HCT116 (cell line): ENCODE measurements around the gene KBTBD13. TPM values are rescaled to one million over a fixed set of nuclear protein-coding genes. Genes with fewer than 3 reads are reported as not detected.

Experiments used
- ATAC-seq: fragments of 200-7000 bp; cut with Tn5 transposase; 2 replicates; pipeline ENCODE4 v1.9.1; 2020; ENCODE audit warnings: mild to moderate bottlenecking, moderate library complexity
- BruUV-seq: library from RNA; stranded (reverse); fragments of 400-500 nt; replicated peaks from 2 replicates; lab custom pipeline; 2021; lab: Mats Ljungman, UMichigan
- CTCF ChIA-PET: fragments of 300-600 bp; sonication (Branson Sonifier 250); formaldehyde crosslinking; loops from one replicate; lab custom pipeline; 2021; ENCODE audit warnings: antibody characterized with exemption; lab: Charles Lee
- POLR2A ChIA-PET: fragments of 300-600, 350-600 bp; sonication (Branson Sonifier 250); formaldehyde crosslinking; loops from one replicate; lab custom pipeline; 2021; ENCODE audit warnings: antibody characterized with exemption; lab: Charles Lee
- RAD21 ChIA-PET, 2 experiments: fragments of 300-600 bp; sonication (Branson Sonifier 250); formaldehyde crosslinking; loops; one replicate each; lab custom pipeline; 2023; ENCODE audit warnings: low total read pairs in 2 of 2; ENCODE audit not compliant: uncharacterized antibody in 2 of 2, unreplicated experiment in 2 of 2, low non-redundant PET in 1 of 2; lab: Charles Lee
- DNase-seq: peaks from one replicate; pipeline ENCODE4 v3.0.0-alpha.2; 2010; ENCODE audit warnings: low read depth, low spot score
- H2AFZ ChIP-seq: fragments of 200-600 bp; shearing (Covaris generic), sonication (generic); 2 replicates; pipeline ENCODE4 v1.6.1; 2017; ENCODE audit warnings: low read depth, mixed run types, mixed read lengths, antibody characterized with exemption, low read length; ENCODE audit not compliant: poor library complexity, severe bottlenecking
- H3K27ac ChIP-seq: 2 replicates; pipeline ENCODE4 v1.5.1; 2012; ENCODE audit warnings: low read depth, low read length
- H3K27me3 ChIP-seq: fragments of 200-600 bp; sonication (generic); 2 replicates; pipeline ENCODE4 v1.6.1; 2016; ENCODE audit warnings: mixed run types, low read length, mixed read lengths; ENCODE audit not compliant: insufficient read depth
- H3K36me3 ChIP-seq, 2 experiments: fragments of 200-500 bp in 1 of 2; fragments of 200-600 bp in 1 of 2; sonication (Bioruptor generic) in 1 of 2; sonication (generic) in 1 of 2; 2 replicates each; pipeline versions ENCODE4 v1.5.1 to v1.6.1; 2014 to 2016; ENCODE audit warnings: low read length in 2 of 2, inconsistent platforms in 1 of 2, mixed read lengths in 1 of 2, mixed run types in 1 of 2; ENCODE audit not compliant: insufficient read depth in 2 of 2, control insufficient read depth in 1 of 2
- H3K4me1 ChIP-seq, 2 experiments: fragments of 200-600 bp in 1 of 2; sonication (generic) in 1 of 2; 2 replicates each; pipeline versions ENCODE4 v1.5.1 to v1.6.1; 2012 to 2017; ENCODE audit warnings: low read length in 2 of 2, inconsistent platforms in 1 of 2, mild to moderate bottlenecking in 1 of 2, mixed read lengths in 1 of 2, mixed run types in 1 of 2, moderate library complexity in 1 of 2; ENCODE audit not compliant: insufficient read depth in 2 of 2, control insufficient read depth in 1 of 2
- H3K4me2 ChIP-seq: fragments of 200-600 bp; sonication (generic); 2 replicates; pipeline ENCODE4 v1.6.1; 2017; ENCODE audit warnings: mixed run types, low read length, mixed read lengths
- H3K4me3 ChIP-seq, 2 experiments: fragments of 200-600 bp in 1 of 2; sonication (generic) in 1 of 2; replicated peaks in 1 of 2; 2 replicates each; pipeline ENCODE4 v1.5.1; 2011 to 2016; ENCODE audit warnings: low read length in 2 of 2, control low read depth in 1 of 2, low read depth in 1 of 2, mild to moderate bottlenecking in 1 of 2, mixed read lengths in 1 of 2, mixed run types in 1 of 2
- H3K79me2 ChIP-seq: fragments of 200-600 bp; sonication (generic); 2 replicates; pipeline ENCODE4 v1.6.1; 2017; ENCODE audit warnings: mild to moderate bottlenecking, mixed run types, low read length, moderate library complexity, mixed read lengths; ENCODE audit not compliant: insufficient read depth
- H3K9ac ChIP-seq: fragments of 200-600 bp; sonication (generic); 2 replicates; pipeline ENCODE4 v1.6.1; 2016; ENCODE audit warnings: low read length, mixed read lengths
- H3K9me2 ChIP-seq: fragments of 200-600 bp; sonication (generic), shearing (Covaris generic); 2 replicates; pipeline ENCODE4 v1.6.1; 2017; ENCODE audit warnings: mixed run types, mild to moderate bottlenecking, moderate library complexity; ENCODE audit not compliant: insufficient read depth
- H3K9me3 ChIP-seq, 2 experiments: fragments of 200-500 bp in 1 of 2; fragments of 200-600 bp in 1 of 2; sonication (Bioruptor generic) in 1 of 2; sonication (generic) in 1 of 2; 2 replicates each; pipeline ENCODE4 v1.6.1; 2014 to 2017; ENCODE audit warnings: low read length in 2 of 2, mixed read lengths in 2 of 2, inconsistent platforms in 1 of 2, low read depth in 1 of 2, mild to moderate bottlenecking in 1 of 2, mixed run types in 1 of 2, moderate library complexity in 1 of 2; ENCODE audit not compliant: control insufficient read depth in 1 of 2, insufficient read depth in 1 of 2
- H4K20me1 ChIP-seq: fragments of 200-600 bp; sonication (generic), shearing (Covaris generic); 2 replicates; pipeline ENCODE4 v1.6.1; 2017; ENCODE audit warnings: mixed run types, mild to moderate bottlenecking, moderate library complexity; ENCODE audit not compliant: insufficient read depth
- CBX3 ChIP-seq: IDR thresholded peaks from 2 replicates; pipeline ENCODE4 v1.6.1; 2012; ENCODE audit warnings: low read depth
- CEBPB ChIP-seq: IDR thresholded peaks from 2 replicates; pipeline ENCODE4 v1.6.1; 2012; ENCODE audit warnings: low read depth
- EGR1 ChIP-seq: IDR thresholded peaks from 2 replicates; pipeline ENCODE4 v1.6.1; 2012; ENCODE audit warnings: low read depth
- ELF1 ChIP-seq: IDR thresholded peaks from 2 replicates; pipeline ENCODE4 v1.6.1; 2012; ENCODE audit warnings: low read depth, borderline replicate concordance
- EZH2 ChIP-seq: fragments of 200-600 bp; sonication (generic); IDR thresholded peaks from 2 replicates; pipeline ENCODE4 v1.6.1; 2017; ENCODE audit warnings: antibody characterized with exemption, mixed run types
- EZH2phosphoT487 ChIP-seq: fragments of 200-600 bp; IDR thresholded peaks from 2 replicates; pipeline ENCODE4 v1.6.1; 2018; ENCODE audit warnings: antibody characterized with exemption, borderline replicate concordance
- FOSL1 ChIP-seq: IDR thresholded peaks from 2 replicates; pipeline ENCODE4 v1.6.1; 2012; ENCODE audit warnings: low read depth
- JUND ChIP-seq: IDR thresholded peaks from 2 replicates; pipeline ENCODE4 v1.6.1; 2012
- POLR2AphosphoS5 ChIP-seq: IDR thresholded peaks from 2 replicates; pipeline ENCODE4 v1.6.1; 2011; ENCODE audit warnings: mild to moderate bottlenecking, low read depth, low read length, moderate library complexity
- RAD21 ChIP-seq: IDR thresholded peaks from 2 replicates; pipeline ENCODE4 v1.6.1; 2012; ENCODE audit warnings: low read depth, mild to moderate bottlenecking
- SP1 ChIP-seq: IDR thresholded peaks from 2 replicates; pipeline ENCODE4 v1.6.1; 2012; ENCODE audit warnings: low read depth
- SRF ChIP-seq: IDR thresholded peaks from 2 replicates; pipeline ENCODE4 v1.6.1; 2012; ENCODE audit warnings: low read depth
- TCF7L2 ChIP-seq: IDR thresholded peaks from 2 replicates; pipeline ENCODE4 v1.7.0; 2011; ENCODE audit warnings: borderline replicate concordance, inconsistent platforms; ENCODE audit not compliant: insufficient read depth, insufficient read length; ENCODE audit errors: extremely low read depth
- ZFX ChIP-seq: fragments of 450-650 bp; IDR thresholded peaks from 2 replicates; pipeline ENCODE4 v1.6.1; 2017
- ZNF274 ChIP-seq: fragments of 200-500 bp; sonication (Bioruptor generic); IDR thresholded peaks from 2 replicates; pipeline ENCODE4 v1.6.1; 2014; ENCODE audit warnings: mild to moderate bottlenecking, low read depth, low read length, inconsistent platforms
- intact Hi-C: fragments of 100-400 bp; cut with micrococcal nuclease; formaldehyde crosslinking; loops from 2 replicates; pipeline ENCODE4 v1.10.0; 2022
- total RNA-seq: library from RNA; stranded (reverse); gene quantifications from one replicate; pipeline ENCODE4 v1.2.1, GENCODE V29; 2021; ENCODE audit not compliant: unreplicated experiment
- TF ChIP-seq, protein P1 (sequence below): IDR thresholded peaks from 2 replicates; pipeline ENCODE4 v1.6.1; 2012
- TF ChIP-seq, protein P2 (sequence below), 3 experiments: fragments of 200-600 bp in 1 of 3; sonication (generic) in 1 of 3; IDR thresholded peaks in 2 of 3; conservative IDR thresholded peaks in 1 of 3; 2 replicates each; pipeline ENCODE4 v1.5.1; 2012 to 2017; ENCODE audit warnings: low read depth in 2 of 3, low read length in 2 of 3, antibody characterized with exemption in 1 of 3, borderline replicate concordance in 1 of 3, control low read depth in 1 of 3, mild to moderate bottlenecking in 1 of 3, mixed read lengths in 1 of 3, mixed run types in 1 of 3, moderate library complexity in 1 of 3; ENCODE audit not compliant: insufficient read depth in 1 of 3
- TF ChIP-seq, protein P3 (sequence below): IDR thresholded peaks from 2 replicates; pipeline ENCODE4 v1.6.1; 2012
- TF ChIP-seq, protein P4 (sequence below): IDR thresholded peaks from 2 replicates; pipeline ENCODE4 v1.6.1; 2012; ENCODE audit warnings: low read depth
- TF ChIP-seq, protein P5 (sequence below): IDR thresholded peaks from 2 replicates; pipeline ENCODE4 v1.6.1; 2011; ENCODE audit warnings: mild to moderate bottlenecking, low read length, moderate library complexity; ENCODE audit not compliant: insufficient replicate concordance; ENCODE audit errors: extremely low read depth

Gene KBTBD13
- total RNA-seq, 1 experiment from 2014 or later, result not detected

DNA sequence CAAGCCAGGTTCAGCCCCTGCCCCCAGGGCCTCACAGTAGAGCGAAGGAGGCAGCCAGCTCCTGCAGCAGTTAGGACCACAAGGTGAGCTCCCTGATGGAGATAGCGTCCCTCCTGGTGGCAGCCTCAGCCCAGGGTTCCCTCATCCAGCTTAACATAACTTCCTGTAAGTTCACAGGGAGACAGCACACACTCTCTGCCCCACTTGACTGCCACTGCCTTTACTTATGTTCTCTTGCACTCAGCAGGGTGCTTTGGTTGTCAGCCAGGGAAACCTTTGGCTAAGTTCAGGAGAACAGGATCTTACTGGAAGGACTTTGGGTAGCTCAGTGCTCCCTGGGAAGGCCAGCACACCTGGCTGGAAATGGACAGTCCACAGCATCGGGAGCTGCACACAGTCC is 10.9 kb downstream of the KBTBD13 start:
- Histone ChIP-seq H3K79me2 (no peaks in the 10 kb centered on the region), H3K36me3 (no peaks in the 10 kb centered on the region), H3K9me3 (no peaks in the 10 kb centered on the region), H3K27ac (no peak overlapping the region), H3K4me1 (no peaks in the 10 kb centered on the region; a peak in 2 of 4 replicates), H3K9me2 (no peaks in the 10 kb centered on the region), H3K9ac (no peak overlapping the region), H2AFZ (no peak overlapping the region), H3K4me3 (no peak overlapping the region), H4K20me1 (no peaks in the 10 kb centered on the region), H3K27me3 (peaks cover 7% of the 10 kb centered on the region; the same call in 1 of the 2 replicates), H3K4me2 (no peak overlapping the region)
- no peak for DNase-seq
- BruUV-seq, result no TSS peak
- ATAC-seq, result no peak
- no peak for TF ChIP-seq EZH2phosphoT487
- no peak for TF ChIP-seq TCF7L2
- TF ChIP-seq SP1, result no peak
- no peak for TF ChIP-seq CEBPB
- TF ChIP-seq, protein P1, sequence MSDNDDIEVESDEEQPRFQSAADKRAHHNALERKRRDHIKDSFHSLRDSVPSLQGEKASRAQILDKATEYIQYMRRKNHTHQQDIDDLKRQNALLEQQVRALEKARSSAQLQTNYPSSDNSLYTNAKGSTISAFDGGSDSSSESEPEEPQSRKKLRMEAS, result no peak
- no peak for TF ChIP-seq ZFX
- TF ChIP-seq, protein P2, sequence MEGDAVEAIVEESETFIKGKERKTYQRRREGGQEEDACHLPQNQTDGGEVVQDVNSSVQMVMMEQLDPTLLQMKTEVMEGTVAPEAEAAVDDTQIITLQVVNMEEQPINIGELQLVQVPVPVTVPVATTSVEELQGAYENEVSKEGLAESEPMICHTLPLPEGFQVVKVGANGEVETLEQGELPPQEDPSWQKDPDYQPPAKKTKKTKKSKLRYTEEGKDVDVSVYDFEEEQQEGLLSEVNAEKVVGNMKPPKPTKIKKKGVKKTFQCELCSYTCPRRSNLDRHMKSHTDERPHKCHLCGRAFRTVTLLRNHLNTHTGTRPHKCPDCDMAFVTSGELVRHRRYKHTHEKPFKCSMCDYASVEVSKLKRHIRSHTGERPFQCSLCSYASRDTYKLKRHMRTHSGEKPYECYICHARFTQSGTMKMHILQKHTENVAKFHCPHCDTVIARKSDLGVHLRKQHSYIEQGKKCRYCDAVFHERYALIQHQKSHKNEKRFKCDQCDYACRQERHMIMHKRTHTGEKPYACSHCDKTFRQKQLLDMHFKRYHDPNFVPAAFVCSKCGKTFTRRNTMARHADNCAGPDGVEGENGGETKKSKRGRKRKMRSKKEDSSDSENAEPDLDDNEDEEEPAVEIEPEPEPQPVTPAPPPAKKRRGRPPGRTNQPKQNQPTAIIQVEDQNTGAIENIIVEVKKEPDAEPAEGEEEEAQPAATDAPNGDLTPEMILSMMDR (IDR thresholded peaks at IDR 0.05 in 2 of 3, conservative IDR thresholded peaks at IDR 0.05 in 1 of 3; ENCODE audit: borderline replicate concordance in 1 of 3, insufficient read depth in 1 of 3, low read depth in 2 of 3, low read length in 2 of 3), result no peak
- TF ChIP-seq CBX3, result no peak
- no peak for TF ChIP-seq RAD21
- no peak for TF ChIP-seq ZNF274
- TF ChIP-seq EGR1, result no peak
- TF ChIP-seq, protein P3, sequence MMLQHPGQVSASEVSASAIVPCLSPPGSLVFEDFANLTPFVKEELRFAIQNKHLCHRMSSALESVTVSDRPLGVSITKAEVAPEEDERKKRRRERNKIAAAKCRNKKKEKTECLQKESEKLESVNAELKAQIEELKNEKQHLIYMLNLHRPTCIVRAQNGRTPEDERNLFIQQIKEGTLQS, result no peak
- TF ChIP-seq SRF, result no peak
- no peak for TF ChIP-seq POLR2AphosphoS5
- no peak for TF ChIP-seq JUND
- no peak for TF ChIP-seq FOSL1
- no peak for TF ChIP-seq EZH2
- TF ChIP-seq, protein P4, sequence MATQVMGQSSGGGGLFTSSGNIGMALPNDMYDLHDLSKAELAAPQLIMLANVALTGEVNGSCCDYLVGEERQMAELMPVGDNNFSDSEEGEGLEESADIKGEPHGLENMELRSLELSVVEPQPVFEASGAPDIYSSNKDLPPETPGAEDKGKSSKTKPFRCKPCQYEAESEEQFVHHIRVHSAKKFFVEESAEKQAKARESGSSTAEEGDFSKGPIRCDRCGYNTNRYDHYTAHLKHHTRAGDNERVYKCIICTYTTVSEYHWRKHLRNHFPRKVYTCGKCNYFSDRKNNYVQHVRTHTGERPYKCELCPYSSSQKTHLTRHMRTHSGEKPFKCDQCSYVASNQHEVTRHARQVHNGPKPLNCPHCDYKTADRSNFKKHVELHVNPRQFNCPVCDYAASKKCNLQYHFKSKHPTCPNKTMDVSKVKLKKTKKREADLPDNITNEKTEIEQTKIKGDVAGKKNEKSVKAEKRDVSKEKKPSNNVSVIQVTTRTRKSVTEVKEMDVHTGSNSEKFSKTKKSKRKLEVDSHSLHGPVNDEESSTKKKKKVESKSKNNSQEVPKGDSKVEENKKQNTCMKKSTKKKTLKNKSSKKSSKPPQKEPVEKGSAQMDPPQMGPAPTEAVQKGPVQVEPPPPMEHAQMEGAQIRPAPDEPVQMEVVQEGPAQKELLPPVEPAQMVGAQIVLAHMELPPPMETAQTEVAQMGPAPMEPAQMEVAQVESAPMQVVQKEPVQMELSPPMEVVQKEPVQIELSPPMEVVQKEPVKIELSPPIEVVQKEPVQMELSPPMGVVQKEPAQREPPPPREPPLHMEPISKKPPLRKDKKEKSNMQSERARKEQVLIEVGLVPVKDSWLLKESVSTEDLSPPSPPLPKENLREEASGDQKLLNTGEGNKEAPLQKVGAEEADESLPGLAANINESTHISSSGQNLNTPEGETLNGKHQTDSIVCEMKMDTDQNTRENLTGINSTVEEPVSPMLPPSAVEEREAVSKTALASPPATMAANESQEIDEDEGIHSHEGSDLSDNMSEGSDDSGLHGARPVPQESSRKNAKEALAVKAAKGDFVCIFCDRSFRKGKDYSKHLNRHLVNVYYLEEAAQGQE, result no peak
- TF ChIP-seq, protein P5, sequence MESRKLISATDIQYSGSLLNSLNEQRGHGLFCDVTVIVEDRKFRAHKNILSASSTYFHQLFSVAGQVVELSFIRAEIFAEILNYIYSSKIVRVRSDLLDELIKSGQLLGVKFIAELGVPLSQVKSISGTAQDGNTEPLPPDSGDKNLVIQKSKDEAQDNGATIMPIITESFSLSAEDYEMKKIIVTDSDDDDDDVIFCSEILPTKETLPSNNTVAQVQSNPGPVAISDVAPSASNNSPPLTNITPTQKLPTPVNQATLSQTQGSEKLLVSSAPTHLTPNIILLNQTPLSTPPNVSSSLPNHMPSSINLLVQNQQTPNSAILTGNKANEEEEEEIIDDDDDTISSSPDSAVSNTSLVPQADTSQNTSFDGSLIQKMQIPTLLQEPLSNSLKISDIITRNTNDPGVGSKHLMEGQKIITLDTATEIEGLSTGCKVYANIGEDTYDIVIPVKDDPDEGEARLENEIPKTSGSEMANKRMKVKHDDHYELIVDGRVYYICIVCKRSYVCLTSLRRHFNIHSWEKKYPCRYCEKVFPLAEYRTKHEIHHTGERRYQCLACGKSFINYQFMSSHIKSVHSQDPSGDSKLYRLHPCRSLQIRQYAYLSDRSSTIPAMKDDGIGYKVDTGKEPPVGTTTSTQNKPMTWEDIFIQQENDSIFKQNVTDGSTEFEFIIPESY, result no peak
- no peak for TF ChIP-seq ELF1
- RAD21 ChIA-PET, result no interaction called here
- POLR2A ChIA-PET, result interaction anchor here (1.7 kb wide), 1 partner anchor 10 kb away, joined by 3 read pairs; no protein-coding TSS in a partner anchor
- intact Hi-C loops, result no loop called here
- CTCF ChIA-PET, result interaction anchor here (1.0 to 2.0 kb wide), 4 partner anchors 14 to 38 kb away, joined by 3 to 7 read pairs (median 4); no protein-coding TSS in a partner anchor
